HG03565 (cell line): ENCODE data around the gene DNAJC18.

Experiments
- ATAC-seq: cut with Tn5 transposase; IDR thresholded peaks from one replicate; pipeline ENCODE4 v1.9.1; 2021; ENCODE audit warnings: mild to moderate bottlenecking, moderate library complexity; ENCODE audit not compliant: unreplicated experiment

Gene DNAJC18

DNA sequence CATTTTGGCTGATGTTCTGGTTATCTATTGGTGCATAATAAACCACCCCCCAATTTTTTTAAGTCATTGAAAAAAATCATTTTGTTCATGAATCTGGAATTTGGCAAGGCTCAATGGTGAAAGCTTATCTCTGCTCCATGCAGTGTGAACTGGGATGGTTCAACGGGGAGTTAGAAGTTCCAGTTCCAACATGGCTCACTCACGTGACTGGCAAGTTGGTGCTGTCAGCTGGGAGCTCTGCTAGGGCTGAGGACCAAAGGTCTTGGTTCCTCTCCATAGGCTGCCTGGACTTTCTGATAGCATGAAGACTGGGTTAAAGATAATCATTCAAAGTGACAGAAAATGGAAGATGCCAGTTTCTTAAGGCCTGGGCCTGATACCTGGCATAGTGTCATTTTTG, 32.4 kb downstream of the DNAJC18 start:
- ATAC-seq: no peak

DNA sequence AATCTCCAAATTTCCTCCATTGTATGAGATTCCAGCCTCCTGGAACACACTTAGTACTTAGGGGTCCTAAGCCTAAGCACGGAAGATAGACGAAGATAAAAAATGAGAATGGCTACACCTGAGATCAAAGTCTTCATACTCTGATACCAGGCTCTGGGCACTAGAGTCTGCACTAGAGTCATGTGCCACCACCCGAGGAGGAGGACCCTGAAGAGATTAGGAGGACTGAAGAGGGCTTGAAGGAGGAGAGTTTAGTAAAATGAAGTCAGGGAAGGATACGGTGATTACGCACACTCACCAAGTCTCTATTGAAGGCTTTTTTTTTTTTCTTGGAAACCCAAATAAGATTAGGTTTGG, 34.9 kb downstream of the DNAJC18 start:
- no peak for ATAC-seq

DNA sequence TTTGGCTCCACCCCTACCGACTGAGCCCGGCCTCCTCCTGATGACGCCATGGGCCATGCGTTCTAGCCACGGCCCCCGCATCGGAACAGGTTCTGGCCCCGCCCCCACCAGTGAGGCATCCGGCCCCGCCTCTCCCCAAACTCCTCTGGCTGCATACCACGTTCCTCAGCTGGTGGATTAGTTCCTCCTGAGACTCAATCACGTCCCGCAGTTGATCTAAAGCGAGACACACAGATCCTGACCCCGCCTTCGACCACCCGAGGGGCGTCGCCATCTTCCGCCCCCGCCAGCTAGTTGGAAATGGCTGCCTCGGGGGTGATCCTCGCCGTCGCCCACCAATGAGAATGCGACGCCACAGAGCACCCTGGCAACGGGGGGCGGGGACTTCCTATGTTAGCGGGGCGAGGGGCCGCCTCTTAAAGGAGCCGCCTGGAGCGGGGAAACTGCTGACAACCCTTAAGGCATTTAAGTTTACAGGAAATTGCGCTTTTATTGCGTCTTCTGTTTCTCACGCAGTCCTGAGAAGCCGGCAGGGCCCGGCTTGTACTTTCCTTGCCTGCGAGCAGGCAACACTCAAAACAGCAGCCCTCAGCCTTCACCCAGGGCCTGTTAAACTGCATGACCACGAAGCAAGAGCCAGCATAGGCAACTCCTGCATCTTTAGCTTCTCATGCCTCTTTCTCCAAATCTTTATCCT, 35.4 kb downstream of the DNAJC18 start, which contains the start of gene SPATA24:
TSS of gene SPATA24 (minus strand) at position 303 of the 697 bp plus-strand sequence. CDS start at position 274, 29 bp downstream.
- peak; percentile 62 for ATAC-seq

DNA sequence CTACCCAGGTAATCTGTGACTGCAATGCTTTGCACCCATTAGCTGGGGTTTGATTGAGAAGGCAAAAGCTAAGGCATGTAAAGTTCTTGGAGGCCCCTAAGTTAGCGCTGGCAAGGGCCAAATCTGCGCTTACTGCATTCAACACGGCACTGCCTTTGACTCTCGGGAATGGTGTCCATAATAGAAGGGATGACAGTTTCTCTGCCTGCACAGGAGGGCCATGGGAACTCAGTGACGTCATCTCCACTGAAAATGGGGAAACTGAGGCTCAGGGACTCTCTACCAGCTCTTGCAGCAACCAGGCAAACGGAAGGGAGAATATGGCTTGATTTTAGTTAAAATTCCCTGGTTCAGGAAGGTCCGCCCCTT, 35.9 kb downstream of the DNAJC18 start:
- ATAC-seq: no peak

DNA sequence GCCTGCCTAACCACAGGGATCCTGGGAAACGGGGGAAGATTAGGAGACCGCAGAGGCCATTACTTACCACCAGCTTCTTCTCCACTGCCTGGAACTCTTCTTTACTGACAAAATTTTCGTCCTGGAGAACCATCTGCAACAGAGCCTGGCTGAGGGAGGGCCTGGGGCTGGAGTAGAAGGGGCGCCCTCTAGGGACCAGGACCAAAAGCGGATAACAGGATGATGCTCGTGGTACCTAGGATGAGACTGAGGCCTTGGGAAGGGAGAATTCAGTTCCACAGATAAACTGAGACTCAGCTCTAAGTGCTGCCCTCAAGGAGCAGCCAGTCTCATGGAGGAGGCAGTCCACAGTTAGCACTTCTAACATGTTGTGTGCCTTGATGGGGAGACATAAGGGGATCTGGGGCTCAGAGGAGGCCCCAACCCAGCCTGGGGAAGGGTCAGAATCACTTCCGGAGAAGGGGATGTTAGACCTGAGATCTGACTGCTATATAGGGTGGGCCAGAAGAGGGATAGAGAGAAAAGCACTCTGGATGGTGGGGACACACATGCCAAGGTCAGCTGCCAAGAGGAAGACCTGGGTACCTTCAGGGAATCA, 36.7 kb downstream of the DNAJC18 start:
- ATAC-seq: no peak

DNA sequence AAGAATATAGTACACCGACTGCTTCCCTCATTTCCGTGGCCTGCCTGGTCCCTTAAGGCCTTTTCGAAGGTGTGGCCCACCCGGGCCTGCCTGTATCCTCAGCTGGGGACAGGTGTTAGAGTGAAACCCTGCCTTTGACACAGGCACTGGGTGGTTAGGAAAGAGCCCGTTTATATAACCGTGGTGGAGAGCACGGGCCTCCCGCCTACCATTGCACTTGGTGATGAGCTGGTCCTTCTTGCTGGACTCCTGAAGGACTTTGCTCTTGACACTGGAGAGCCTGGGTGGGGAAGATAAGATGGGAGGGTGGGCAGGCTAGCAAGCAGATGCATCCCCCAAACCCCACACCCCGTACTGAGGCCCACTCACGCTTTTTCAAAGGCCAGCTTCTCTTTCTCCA, 37.8 kb downstream of the DNAJC18 start:
- no peak for ATAC-seq

DNA sequence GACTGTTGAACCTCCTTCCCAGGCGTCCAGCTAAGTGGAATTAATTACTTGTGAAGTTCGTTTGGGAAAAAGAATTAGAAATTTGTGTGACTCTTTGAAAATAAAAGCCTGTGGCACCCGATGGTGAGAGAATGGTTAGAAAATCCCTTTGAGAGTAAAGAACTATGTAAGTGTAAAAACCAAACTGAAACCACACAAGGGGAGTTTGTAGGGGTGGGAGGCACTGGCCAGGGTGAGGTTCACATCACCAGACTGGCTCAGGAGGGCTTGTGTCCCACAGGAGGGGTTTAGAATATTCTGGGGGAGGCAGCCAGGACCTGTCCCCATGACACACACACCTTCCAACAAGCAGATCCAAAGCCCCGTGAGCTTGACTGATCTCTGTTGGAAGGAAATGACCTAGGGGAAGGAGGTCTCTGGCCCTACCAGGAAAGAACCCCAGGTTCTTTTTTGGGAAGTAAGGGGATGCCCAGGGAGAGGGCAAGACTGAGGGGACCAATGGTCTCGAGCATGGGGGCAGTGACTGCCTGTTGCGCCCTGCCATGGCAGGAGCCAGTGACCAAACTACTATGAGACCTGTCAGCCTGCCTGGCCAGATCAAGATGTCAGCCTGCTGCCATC, 39.7 kb downstream of the DNAJC18 start:
- ATAC-seq: no peak

DNA sequence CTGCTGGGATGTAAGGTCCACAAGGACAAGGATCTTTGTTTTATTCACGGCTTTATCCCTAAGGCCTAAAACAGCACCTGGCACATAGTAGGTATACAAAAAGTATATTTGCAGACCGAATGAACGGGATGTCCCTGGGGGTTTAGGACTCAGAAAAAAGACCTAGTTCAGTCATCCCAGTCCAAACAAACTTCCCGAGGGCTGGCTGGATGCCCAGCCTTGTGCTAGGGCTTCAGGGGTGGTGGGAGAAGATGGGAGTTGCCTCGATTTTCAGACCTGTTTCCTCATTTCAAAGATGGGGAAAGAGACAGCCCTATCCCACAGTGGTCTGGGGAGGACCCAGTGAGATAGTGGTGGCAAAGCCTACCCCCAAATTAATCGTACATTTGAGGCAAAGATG, 41.4 kb downstream of the DNAJC18 start:
- ATAC-seq: no peak

DNA sequence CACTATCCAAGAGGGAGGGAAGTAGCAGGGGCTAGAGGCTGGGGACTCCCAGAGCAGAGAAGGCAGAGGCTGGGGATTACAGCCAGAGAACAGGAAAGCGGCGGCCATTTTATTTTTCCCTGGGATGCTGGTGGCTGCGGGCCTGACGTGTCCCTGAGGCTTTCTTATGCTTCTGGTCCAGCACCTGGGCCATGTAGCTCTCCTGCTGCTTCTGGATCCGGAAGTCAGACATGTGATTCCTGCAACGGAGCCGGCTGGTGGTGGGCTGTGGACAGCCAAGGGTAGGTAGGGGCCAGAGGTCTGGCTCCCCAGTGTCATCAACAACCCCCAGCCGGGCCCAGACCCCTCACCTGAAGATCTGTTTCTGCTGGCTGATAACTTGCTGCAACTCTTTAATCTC, 42.6 kb downstream of the DNAJC18 start:
- ATAC-seq: no peak

DNA sequence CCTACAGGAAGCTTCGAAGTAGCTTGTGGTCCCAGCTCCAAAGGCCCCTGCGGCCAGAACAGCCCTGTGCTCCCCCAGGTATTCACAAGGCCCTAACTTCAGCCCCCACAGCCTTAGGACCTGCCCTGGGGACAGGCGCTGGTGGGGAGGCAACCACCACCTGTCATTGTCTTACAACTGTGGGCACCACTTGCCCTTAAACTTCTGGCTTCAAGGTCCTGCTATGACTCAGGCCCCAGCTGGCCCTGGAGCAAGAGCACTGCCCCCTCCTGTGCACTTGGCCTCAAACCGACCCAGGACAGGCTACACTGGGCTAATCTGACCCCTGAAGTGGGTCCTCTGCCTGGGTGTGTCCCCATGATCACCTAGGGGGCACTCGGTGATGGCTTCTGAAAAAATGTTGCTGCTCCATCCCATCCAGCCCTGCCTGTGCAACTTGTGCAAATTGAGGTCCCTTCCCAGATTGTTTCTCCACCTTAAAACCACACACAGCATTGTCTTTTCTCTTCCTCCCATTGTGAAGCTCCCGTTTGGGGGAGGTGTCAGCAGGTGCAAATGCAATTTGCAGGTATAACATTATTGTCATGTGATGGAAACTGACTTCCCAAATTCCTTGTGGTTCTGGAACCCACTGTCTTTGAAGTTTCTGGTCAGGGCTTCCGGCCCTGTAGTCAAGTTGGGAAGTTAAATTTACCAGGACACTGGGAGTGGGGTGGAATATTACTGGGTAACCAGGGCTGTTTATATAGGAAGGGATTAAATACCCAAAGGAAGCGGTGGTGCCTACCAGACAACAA, 43.3 kb downstream of the DNAJC18 start:
- ATAC-seq: no peak

DNA sequence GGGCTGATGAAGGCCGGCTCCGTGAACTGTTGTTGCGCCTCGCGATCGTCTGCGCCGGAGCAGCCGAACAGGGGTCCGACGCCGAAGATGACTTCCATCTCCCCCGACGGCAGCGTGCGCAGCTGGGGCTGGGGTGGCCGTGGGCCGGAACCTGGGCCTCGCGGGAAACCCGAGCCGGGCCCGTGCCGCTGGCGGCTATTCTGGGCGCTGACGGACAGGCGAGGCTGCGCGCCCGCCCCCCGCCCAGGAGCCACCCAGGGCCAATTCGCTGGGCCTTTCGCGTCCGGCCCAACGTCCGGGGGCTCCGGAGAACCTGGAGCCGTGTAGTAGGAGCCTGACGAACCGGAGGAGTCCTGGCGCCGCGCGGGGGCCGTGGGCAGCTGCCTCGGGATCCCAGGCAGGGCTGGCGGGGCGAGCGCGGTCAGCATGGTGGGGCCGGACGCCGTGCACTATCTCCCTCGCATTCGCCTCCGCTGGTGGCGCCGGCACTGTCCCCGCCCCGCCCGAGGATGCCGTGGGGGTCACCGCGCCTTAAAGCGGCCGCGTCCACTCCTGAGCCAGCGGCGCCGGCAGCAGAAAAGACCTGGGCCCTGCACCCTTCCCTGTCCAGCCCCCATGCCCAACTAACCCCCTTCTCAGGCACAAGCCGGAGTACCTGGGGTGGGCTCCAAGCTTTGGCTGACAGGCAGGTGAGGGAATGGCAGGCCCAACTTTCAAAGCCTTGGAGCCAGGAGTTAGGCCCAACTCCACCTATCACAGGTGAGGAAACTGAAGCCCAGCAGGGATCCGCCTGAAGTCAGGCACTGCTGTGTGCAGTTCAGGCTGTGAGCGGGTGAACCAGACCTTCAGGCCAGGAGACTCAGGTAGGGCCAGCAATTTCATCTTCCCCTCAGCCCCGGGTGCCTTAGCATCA, 44.4 kb downstream of the DNAJC18 start, which contains the start of gene PROB1:
TSS of gene PROB1 (minus strand) at position 451 of the 913 bp plus-strand sequence. CDS start at position 428, 23 bp downstream.
- ATAC-seq: no peak

DNA sequence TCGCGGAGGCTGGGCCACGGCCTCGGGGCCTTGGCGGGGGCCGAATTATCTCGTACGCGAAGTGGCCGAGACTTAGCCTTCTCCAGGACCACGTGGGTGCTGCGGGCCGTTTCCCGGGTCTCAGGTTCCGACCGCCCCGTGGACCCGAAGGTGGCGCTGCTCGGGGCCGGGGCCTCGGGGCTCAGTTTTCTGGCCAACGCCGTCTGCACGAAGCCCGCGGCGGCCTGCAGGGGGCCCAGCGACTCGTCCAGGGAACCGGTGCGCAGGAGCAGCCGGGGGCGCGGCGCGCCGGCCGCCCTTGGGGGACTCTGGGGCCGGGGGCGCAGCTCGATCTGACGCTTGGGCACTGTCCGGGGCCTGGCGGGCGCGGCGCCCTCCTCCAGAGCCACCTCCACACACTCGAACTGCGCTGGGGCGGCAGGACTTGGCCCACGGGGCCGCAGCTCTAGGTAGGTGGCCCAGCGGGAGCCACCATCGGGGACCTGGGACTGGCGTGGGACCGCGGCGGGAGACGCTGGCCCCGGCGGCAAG, 45.1 kb downstream of the DNAJC18 start:
- no peak for ATAC-seq

DNA sequence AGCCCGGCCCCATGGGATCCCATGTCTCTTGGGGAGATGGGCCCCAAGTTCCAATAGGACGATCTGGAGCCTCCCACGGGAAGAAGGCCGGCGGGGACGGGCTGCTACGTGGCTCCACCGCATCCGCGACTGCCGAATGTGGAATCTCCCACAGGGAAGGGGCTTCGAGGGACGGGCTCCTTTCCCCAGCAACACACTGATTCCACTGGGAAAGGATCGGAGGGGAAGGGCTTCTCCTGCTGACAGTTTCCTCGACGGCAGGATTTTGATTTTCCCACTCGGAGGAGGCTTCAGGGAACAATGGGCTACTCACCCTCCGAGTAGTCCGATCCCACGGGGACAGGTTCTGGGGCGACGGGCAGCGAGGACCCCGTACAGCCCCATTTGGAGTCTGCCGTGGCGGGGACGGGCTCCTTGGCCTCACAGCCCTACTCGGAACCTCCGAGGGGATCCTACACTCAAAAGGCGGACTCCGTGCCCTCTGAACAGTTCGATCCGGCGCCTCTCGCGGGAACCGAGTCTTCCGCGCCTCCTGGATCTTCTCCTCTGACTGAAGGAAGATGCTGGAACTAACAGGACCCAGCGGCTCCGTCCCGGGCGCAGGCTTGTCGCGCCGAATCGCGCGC, 45.7 kb downstream of the DNAJC18 start:
- ATAC-seq: no peak

DNA sequence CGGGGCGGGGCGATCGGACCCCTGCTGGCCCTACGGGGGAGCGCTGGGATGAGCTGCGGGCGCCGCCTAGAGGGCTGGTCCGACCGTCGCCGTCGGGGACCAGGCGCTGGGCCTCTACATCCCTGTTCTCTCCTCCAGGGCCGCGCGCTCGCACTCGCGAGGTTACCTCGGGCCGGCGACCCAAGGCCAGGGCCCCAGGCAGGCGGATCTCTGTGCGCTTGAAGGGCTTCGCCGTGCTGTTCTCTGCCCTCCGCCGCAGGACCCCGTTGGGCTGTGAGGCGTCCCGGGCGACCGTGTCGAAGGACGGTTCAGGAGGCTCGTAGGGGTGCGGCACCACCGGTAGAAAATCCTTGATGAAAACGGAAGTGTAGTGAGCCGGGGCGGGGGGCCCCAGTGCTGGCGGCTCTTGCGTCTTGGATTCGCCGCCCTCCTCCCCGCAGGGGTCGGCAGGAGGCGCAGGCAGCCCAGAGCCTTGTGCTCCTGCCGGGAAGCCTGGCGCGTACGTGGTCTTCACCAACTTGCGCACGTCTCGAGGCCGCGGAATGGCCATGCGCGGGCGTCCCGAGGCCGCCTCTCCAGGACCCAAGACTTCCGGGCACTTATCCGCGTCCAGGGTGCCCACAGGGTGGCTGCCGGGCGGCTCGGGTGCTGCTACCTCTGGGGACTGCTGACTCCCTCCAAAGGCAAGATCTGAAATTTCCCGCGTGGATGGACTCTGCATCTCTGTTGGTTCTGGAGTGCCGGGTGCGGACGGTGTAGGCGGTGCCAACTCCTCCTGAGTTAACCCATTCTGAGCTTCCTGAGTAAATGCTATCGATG, 46.4 kb downstream of the DNAJC18 start:
- peak; percentile 29 for ATAC-seq

DNA sequence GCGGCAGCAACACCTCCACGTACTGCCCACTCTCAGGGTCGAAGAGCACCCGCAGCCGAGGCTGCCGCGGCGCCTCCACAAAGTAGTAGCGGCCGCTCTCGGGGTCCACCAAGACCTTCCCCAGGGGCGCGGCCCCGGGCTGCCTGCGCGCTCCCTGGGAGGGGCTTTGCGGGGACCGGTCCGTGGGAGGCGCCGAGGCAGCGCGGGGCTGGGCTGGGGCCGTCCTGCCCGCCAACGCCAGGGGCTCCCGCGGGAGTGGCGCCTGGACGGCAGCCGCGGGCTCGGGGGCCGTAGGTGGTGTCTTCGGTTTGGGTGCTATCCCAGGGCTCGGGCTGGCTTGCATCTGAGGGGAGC, 47.0 kb downstream of the DNAJC18 start:
- ATAC-seq: no peak

DNA sequence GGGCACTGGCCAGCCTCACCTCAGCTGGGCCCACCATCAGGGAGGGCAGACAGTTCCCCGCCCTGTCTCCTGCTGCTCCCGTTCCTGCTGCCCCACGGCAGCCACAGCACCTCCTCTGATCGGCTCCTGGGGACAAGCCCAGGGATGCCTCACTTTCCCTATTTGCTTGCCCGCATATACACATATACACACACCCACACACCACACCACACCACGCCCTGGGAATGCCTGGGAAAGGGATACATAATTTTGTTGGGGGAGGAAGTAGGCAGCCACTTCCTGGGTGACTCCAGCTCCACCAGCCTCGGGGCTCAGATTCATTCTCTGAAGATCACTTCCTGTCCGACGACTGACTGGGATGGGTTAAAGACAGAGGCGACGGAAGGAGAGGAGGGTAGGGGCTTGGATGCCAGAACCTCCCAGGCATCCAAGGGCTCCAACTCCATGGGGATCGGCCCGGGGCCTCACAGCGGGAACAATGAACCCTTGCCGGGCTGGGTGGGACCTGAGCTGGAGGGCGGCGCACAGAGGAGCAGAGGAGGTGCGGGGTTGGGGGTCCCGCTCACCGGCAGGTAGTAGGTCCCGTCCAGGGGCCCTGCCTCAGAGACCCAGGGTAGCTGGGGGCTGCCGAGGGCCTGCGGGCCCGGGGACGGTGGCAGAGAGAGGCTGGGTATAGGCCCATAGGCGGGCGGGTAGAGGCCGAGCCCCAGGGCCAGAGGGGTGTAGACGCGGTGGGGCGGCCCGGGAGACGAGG, 47.6 kb downstream of the DNAJC18 start:
- no peak for ATAC-seq

DNA sequence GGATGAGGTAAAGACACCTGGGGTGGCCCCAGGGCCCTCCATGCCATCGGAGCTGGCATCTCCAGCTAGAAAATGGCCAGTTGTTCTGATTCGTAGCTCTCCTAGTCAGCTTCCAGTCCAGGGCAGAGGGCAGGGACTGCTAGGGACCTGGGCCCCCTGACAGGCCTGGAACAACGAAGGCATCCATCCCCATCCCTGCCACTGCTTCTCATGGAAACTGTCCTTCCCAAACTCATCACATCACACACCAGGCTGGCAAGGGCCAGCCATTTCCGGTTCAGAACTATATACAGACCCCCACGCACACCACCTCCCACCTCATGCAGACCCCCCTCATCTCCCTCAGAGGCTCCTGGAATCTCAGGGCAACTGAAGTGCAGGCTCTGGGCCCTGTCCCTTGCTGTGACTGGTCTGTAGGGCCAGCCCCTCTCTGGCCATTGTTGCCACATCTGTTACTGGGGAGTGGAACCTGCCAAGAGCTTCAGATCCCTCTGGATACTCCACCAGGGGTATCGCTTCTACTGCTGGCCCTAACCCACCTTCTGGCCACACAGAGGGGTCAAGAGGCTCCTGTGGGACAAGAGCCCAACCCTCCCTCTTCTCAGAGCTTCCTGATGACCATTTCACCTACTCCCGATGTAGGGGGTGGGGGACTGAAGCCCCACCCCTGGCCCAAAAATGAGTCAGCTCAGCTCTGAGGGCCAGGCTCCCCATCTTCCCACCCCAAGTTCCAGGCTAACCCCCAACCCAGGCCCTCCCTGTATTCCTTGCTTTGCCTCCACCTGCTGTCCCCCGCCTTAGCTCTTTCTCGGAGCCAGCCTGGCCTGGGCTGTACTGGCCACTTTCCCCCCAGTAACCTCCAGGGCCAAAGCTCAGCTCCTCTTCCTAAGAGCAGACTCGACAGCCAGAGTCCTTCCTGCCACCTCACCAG, 48.4 kb downstream of the DNAJC18 start:
- ATAC-seq: no peak
